ENCODE results near the gene HACL1. TPM values are rescaled to one million over a fixed set of nuclear protein-coding genes. Genes with fewer than 3 reads are reported as not detected.

HACL1 gene
- total RNA-seq, 1 donor from 2014 or later, result 48.6 TPM

GRCh38 chr3:15522016-15522415 is 79.4 kb downstream of the HACL1 start:
- no peak overlapping the region for H3K27ac Mint-ChIP-seq
- Histone ChIP-seq H3K9ac (no peak overlapping the region), H2AFZ (replicated peaks) (no peak overlapping the region), H4K20me1 (ENCODE audit: low read depth) (no peaks in the 10 kb centered on the region), H3K4me1 (peaks cover 4% of the 10 kb centered on the region), H3K4me3 (no peak overlapping the region), H3K9me3 (ENCODE audit: low read depth) (no peaks in the 10 kb centered on the region), H3K36me3 (no peaks in the 10 kb centered on the region), H3K27ac (no peak overlapping the region), H3F3A (ENCODE audit: low read depth) (no peaks in the 10 kb centered on the region), H3K4me2 (no peak overlapping the region), H3K79me2 (ENCODE audit: low read depth) (no peaks in the 10 kb centered on the region), H3K27me3 (peaks cover 6% of the 10 kb centered on the region)
- no peaks in the 10 kb centered on the region for H3K9me3 Mint-ChIP-seq
- TF ChIP-seq EZH2 (IDR thresholded peaks at IDR 0.05), result no peak
- TF ChIP-seq CTCF (IDR thresholded peaks at IDR 0.05), result no peak
- no peak for TF ChIP-seq EZH2phosphoT487 (IDR thresholded peaks at IDR 0.05)
- H3K4me1 Mint-ChIP-seq, result peaks cover 21% of the 10 kb centered on the region
- no peaks in the 10 kb centered on the region for H3K27me3 Mint-ChIP-seq (ENCODE audit: insufficient read depth, low read depth)
- H3K4me3 Mint-ChIP-seq, result no peak overlapping the region
- no peak for DNase-seq (ENCODE audit: low spot score)
- H3K36me3 Mint-ChIP-seq, result no peaks in the 10 kb centered on the region

- Histone ChIP-seq H2AFZ (replicated peaks) (no peak within 1 kb of the TSS), H3K27me3 (peaks cover 6% of the 10 kb centered on the region), H3K4me1 (peaks cover 4% of the 10 kb centered on the region), H3K4me3 (no peak within 1 kb of the TSS), H3K4me2 (no peak within 1 kb of the TSS), H3K79me2 (ENCODE audit: low read depth) (no peaks in the 10 kb centered on the region), H4K20me1 (ENCODE audit: low read depth) (no peaks in the 10 kb centered on the region), H3K9me3 (ENCODE audit: low read depth) (no peaks in the 10 kb centered on the region), H3K27ac (no peak within 1 kb of the TSS), H3F3A (ENCODE audit: low read depth) (no peaks in the 10 kb centered on the region), H3K9ac (no peak within 1 kb of the TSS), H3K36me3 (no peaks in the 10 kb centered on the region)
- no peaks in the 10 kb centered on the region for H3K9me3 Mint-ChIP-seq
- TF ChIP-seq CTCF (IDR thresholded peaks at IDR 0.05), result no peak
- TF ChIP-seq EZH2 (IDR thresholded peaks at IDR 0.05), result no peak
- TF ChIP-seq EZH2phosphoT487 (IDR thresholded peaks at IDR 0.05), result no peak
- no peaks in the 10 kb centered on the region for H3K27me3 Mint-ChIP-seq (ENCODE audit: insufficient read depth, low read depth)
- DNase-seq (ENCODE audit: low spot score), result peak; percentile 23
- H3K36me3 Mint-ChIP-seq, result no peaks in the 10 kb centered on the region
- H3K4me3 Mint-ChIP-seq, result no peak within 1 kb of the TSS
- H3K27ac Mint-ChIP-seq, result no peak within 1 kb of the TSS
- H3K4me1 Mint-ChIP-seq, result peaks cover 18% of the 10 kb centered on the region
Measured at GRCh38 chr3:15521573-15521965, 79.8 kb downstream of the HACL1 start, which contains the start of gene COLQ. Gene COLQ, minus strand, starts transcription at chr3:15521706. Its CDS starts 81 bp downstream, at chr3:15521625.

GRCh38 chr3:15520804-15521572 is 80.4 kb downstream of the HACL1 start:
- H3F3A ChIP-seq (ENCODE audit: low read depth), result no peaks in the 10 kb centered on the region
- H3K9me3 Mint-ChIP-seq, result no peaks in the 10 kb centered on the region
- no peaks in the 10 kb centered on the region for H3K9me3 ChIP-seq (ENCODE audit: low read depth)
- H3K9ac ChIP-seq, result no peak overlapping the region
- H3K4me2 ChIP-seq, result no peak overlapping the region
- no peaks in the 10 kb centered on the region for H3K36me3 ChIP-seq
- peaks cover 4% of the 10 kb centered on the region for H3K4me1 ChIP-seq
- no peak overlapping the region for H3K4me3 ChIP-seq
- TF ChIP-seq CTCF (IDR thresholded peaks at IDR 0.05) (no peak), EZH2phosphoT487 (IDR thresholded peaks at IDR 0.05) (no peak), EZH2 (IDR thresholded peaks at IDR 0.05) (no peak)
- H3K4me3 Mint-ChIP-seq, result no peak overlapping the region
- H3K27ac Mint-ChIP-seq, result no peak overlapping the region
- H3K79me2 ChIP-seq (ENCODE audit: low read depth), result no peaks in the 10 kb centered on the region
- peaks cover 18% of the 10 kb centered on the region for H3K4me1 Mint-ChIP-seq
- H3K27me3 ChIP-seq, result peaks cover 6% of the 10 kb centered on the region
- no peak overlapping the region for H2AFZ ChIP-seq (replicated peaks)
- H4K20me1 ChIP-seq (ENCODE audit: low read depth), result no peaks in the 10 kb centered on the region
- H3K27ac ChIP-seq, result no peak overlapping the region
- no peaks in the 10 kb centered on the region for H3K27me3 Mint-ChIP-seq (ENCODE audit: insufficient read depth, low read depth)
- DNase-seq (ENCODE audit: low spot score), result no peak
- no peaks in the 10 kb centered on the region for H3K36me3 Mint-ChIP-seq
